Liver (tissue), 9 donors: Measurements from ENCODE around the gene TRIM17. TPM values are rescaled to one million over a fixed set of nuclear protein-coding genes. Genes with fewer than 3 reads are reported as not detected.

Experiments used
- DNase-seq: peaks from one replicate; pipeline ENCODE4 v3.0.0-alpha.2; 2017; ENCODE audit warnings: low spot score
- H3K27ac ChIP-seq, 2 donors: one replicate each; pipeline ENCODE4 v1.7.0; 2013; ENCODE audit warnings: inconsistent platforms in 2 of 2, low read length in 2 of 2, control low read depth in 1 of 2, low read depth in 1 of 2, mild to moderate bottlenecking in 1 of 2
- H3K27me3 ChIP-seq, 4 donors: one replicate each; pipeline versions ENCODE4 v1.6.1 to v1.7.0; 2013; ENCODE audit warnings: low read length in 3 of 4, inconsistent platforms in 1 of 4, mild to moderate bottlenecking in 1 of 4, moderate library complexity in 1 of 4; ENCODE audit not compliant: control insufficient read depth in 4 of 4, insufficient read depth in 4 of 4
- H3K36me3 ChIP-seq, 4 donors: one replicate each; pipeline versions ENCODE4 v1.6.1 to v1.7.0; 2013; ENCODE audit warnings: low read length in 3 of 4, mild to moderate bottlenecking in 3 of 4, low read depth in 1 of 4, moderate library complexity in 1 of 4; ENCODE audit not compliant: control insufficient read depth in 4 of 4, insufficient read depth in 3 of 4
- H3K4me1 ChIP-seq, 4 donors: one replicate each; pipeline versions ENCODE4 v1.6.1 to v1.7.0; 2013; ENCODE audit warnings: low read length in 3 of 4, mild to moderate bottlenecking in 3 of 4, moderate library complexity in 1 of 4; ENCODE audit not compliant: control insufficient read depth in 4 of 4, insufficient read depth in 4 of 4
- H3K4me3 ChIP-seq, 3 donors: one replicate each; pipeline versions ENCODE4 v1.6.1 to v1.7.0; 2013; ENCODE audit warnings: low read length in 3 of 3, control low read depth in 1 of 3, low read depth in 1 of 3, mild to moderate bottlenecking in 1 of 3
- H3K9ac ChIP-seq, 2 donors: one replicate each; pipeline ENCODE4 v1.7.0; 2013; ENCODE audit warnings: low read length in 2 of 2, mild to moderate bottlenecking in 2 of 2, moderate library complexity in 2 of 2, control low read depth in 1 of 2, low read depth in 1 of 2
- H3K9me3 ChIP-seq, 4 donors: one replicate each; pipeline versions ENCODE4 v1.6.1 to v1.7.0; 2013; ENCODE audit warnings: low read length in 3 of 4; ENCODE audit not compliant: control insufficient read depth in 4 of 4
- EGR1 ChIP-seq, 2 donors: IDR thresholded peaks; 2 replicates each; pipeline ENCODE4 v1.6.1; 2016 to 2018; ENCODE audit warnings: antibody characterized with exemption in 2 of 2, low read depth in 2 of 2
- FOXA2 ChIP-seq: IDR thresholded peaks from 2 replicates; pipeline ENCODE4 v1.6.1; 2016; ENCODE audit warnings: antibody characterized with exemption
- MAX ChIP-seq: IDR thresholded peaks from 2 replicates; pipeline ENCODE4 v1.6.1; 2016; ENCODE audit warnings: antibody characterized with exemption
- NR2F2 ChIP-seq: IDR thresholded peaks from 2 replicates; pipeline ENCODE4 v1.6.1; 2016; ENCODE audit warnings: antibody characterized with exemption
- RAD21 ChIP-seq, 2 donors: IDR thresholded peaks; 2 replicates each; pipeline ENCODE4 v1.6.1; 2016; ENCODE audit warnings: antibody characterized with exemption in 2 of 2, mild to moderate bottlenecking in 2 of 2
- RXRA ChIP-seq, 2 donors: IDR thresholded peaks; 2 replicates each; pipeline ENCODE4 v1.6.1; 2017 to 2018; ENCODE audit warnings: antibody characterized with exemption in 2 of 2, mild to moderate bottlenecking in 1 of 2
- SP1 ChIP-seq: IDR thresholded peaks from 2 replicates; pipeline ENCODE4 v1.6.1; 2018; ENCODE audit warnings: antibody characterized with exemption, mild to moderate bottlenecking
- WGBS: extraction: QIAGEN DNeasy Blood & Tissue Kit; methylation state at CpG from one replicate; pipeline ENCODE4 v1.1.7; 2013; 5-methylcytosine and 5-hydroxymethylcytosine counted together
- polyA plus RNA-seq, 2 donors: library from polyadenylated mRNA; stranded (reverse) in 1 of 2; unstranded in 1 of 2; fragments of 200-250 nt in 1 of 2; fragments of >200 nt in 1 of 2; fragmentation: Nextera tagmentation in 1 of 2; extraction: Ambion mirVana in 1 of 2; gene quantifications; one replicate each; pipeline versions ENCODE4 v1.2.1 to v1.2.3, GENCODE V29; 2013 to 2015
- total RNA-seq, 2 donors: library from RNA; depleted of rRNA; stranded (reverse); fragments of >200 nt; gene quantifications; one replicate each; pipeline ENCODE4 v1.2.3, GENCODE V29; 2014
- TF ChIP-seq, protein P1 (sequence below): IDR thresholded peaks from 2 replicates; pipeline ENCODE4 v1.6.1; 2016; ENCODE audit warnings: antibody characterized with exemption
- TF ChIP-seq, protein P2 (sequence below): IDR thresholded peaks from 2 replicates; pipeline ENCODE4 v1.6.1; 2016; ENCODE audit warnings: antibody characterized with exemption
- TF ChIP-seq, protein P3 (sequence below): IDR thresholded peaks from 2 replicates; pipeline ENCODE4 v1.6.1; 2016; ENCODE audit warnings: antibody characterized with exemption, mild to moderate bottlenecking
- TF ChIP-seq, protein P4 (sequence below): fragments of 150-350 bp; IDR thresholded peaks from 2 replicates; pipeline ENCODE4 v1.5.1; 2017; ENCODE audit warnings: improper control_type of control experiment, low read depth, low read length; ENCODE audit not compliant: missing input control
- donor health status: healthy.
- donor health status: healthy.
- donor health status: healthy.
- donor health status: healthy.
- donor health status: healthy.

The TRIM17 gene
- total and polyA plus RNA-seq, 4 donors = 0.08 to 0.49 TPM; not detected in 2

DNA sequence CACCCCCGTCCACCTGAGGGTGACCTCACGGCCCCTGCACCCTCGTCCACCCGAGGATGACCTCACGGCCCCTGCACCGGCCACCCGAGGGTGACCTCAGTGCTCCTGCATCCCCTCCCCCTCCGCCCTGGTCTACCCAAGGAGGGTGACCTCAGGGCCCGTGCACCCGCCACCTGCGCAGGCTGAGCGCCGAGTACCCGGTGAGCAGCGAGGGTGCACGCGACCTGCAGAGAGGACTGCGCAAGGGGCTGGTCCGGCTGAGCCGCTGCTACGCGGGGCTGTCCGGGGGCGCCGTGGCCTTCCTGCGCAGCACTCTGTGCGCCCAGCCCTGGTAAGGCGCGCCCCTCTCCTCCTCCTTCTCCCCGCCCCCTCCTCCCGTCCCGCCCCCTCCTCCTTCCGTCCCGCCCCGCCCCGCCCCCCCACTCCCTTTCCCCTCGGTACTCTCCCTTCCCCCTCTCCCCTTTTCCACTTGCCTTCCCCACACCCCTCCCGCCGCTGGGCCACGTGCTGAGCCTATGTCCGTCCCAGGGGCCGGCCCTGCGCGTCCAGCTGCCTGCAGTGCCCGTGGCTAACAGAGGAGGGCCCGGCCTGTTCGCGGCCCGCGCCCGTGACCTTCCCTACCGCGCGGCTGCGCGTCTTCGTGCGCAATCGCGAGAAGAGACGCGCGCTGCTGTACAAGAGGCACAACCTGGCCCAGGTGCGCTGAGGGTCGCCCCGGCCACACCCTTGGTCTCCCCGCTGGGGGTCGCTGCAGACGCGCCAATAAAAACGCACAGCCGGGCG lies 38.4 kb downstream of the TRIM17 start:
- H3K36me3 ChIP-seq = no peaks in the 10 kb centered on the region
- 6% methylated on average over 69 of the region's 73 CpGs for WGBS
- DNase-seq = peak; percentile 47

DNA sequence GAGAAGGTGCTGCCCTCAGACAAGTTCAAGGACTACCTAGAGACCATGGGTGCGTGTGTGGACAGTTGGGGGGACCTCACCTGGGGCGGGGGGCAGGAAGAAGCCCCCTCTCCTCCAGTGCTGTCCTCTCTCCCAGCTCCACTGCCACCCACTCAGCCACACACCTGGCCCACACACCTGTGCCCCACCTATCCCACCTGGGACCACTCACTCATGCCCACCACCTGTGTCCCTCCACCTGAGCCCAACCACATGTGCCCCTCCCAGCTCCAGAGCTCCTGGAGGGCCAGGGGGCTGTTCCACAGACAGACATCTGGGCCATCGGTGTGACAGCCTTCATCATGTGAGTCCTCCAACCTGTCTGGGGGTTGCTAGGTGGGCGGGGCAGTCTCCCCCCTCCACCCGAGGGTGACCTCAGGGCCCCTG lies 39.0 kb downstream of the TRIM17 start:
- no peak overlapping the region for H3K4me3 ChIP-seq
- H3K9ac ChIP-seq = no peak overlapping the region
- no peaks in the 10 kb centered on the region for H3K36me3 ChIP-seq
- WGBS = 65% methylated on average over 5 of the region's 5 CpGs
- no peak overlapping the region for H3K27ac ChIP-seq
- no peaks in the 10 kb centered on the region for H3K9me3 ChIP-seq
- H3K4me1 ChIP-seq = peaks cover 0 to 14% (median 6%) of the 10 kb centered on the region in 4 donors
- H3K27me3 ChIP-seq = no peaks in the 10 kb centered on the region
- no peak for DNase-seq
- no peak for TF ChIP-seq RAD21 (IDR thresholded peaks at IDR 0.05)
- no peak for TF ChIP-seq FOXA2
- TF ChIP-seq NR2F2 = no peak
- no peak for TF ChIP-seq RXRA (IDR thresholded peaks at IDR 0.05)
- TF ChIP-seq, protein P1, sequence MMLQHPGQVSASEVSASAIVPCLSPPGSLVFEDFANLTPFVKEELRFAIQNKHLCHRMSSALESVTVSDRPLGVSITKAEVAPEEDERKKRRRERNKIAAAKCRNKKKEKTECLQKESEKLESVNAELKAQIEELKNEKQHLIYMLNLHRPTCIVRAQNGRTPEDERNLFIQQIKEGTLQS = no peak
- TF ChIP-seq MAX = no peak
- TF ChIP-seq SP1 = no peak
- TF ChIP-seq EGR1 (IDR thresholded peaks at IDR 0.05; ENCODE audit: low read depth in 2 of 2) = no peak
- TF ChIP-seq, protein P2, sequence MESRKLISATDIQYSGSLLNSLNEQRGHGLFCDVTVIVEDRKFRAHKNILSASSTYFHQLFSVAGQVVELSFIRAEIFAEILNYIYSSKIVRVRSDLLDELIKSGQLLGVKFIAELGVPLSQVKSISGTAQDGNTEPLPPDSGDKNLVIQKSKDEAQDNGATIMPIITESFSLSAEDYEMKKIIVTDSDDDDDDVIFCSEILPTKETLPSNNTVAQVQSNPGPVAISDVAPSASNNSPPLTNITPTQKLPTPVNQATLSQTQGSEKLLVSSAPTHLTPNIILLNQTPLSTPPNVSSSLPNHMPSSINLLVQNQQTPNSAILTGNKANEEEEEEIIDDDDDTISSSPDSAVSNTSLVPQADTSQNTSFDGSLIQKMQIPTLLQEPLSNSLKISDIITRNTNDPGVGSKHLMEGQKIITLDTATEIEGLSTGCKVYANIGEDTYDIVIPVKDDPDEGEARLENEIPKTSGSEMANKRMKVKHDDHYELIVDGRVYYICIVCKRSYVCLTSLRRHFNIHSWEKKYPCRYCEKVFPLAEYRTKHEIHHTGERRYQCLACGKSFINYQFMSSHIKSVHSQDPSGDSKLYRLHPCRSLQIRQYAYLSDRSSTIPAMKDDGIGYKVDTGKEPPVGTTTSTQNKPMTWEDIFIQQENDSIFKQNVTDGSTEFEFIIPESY = no peak
- TF ChIP-seq, protein P3, sequence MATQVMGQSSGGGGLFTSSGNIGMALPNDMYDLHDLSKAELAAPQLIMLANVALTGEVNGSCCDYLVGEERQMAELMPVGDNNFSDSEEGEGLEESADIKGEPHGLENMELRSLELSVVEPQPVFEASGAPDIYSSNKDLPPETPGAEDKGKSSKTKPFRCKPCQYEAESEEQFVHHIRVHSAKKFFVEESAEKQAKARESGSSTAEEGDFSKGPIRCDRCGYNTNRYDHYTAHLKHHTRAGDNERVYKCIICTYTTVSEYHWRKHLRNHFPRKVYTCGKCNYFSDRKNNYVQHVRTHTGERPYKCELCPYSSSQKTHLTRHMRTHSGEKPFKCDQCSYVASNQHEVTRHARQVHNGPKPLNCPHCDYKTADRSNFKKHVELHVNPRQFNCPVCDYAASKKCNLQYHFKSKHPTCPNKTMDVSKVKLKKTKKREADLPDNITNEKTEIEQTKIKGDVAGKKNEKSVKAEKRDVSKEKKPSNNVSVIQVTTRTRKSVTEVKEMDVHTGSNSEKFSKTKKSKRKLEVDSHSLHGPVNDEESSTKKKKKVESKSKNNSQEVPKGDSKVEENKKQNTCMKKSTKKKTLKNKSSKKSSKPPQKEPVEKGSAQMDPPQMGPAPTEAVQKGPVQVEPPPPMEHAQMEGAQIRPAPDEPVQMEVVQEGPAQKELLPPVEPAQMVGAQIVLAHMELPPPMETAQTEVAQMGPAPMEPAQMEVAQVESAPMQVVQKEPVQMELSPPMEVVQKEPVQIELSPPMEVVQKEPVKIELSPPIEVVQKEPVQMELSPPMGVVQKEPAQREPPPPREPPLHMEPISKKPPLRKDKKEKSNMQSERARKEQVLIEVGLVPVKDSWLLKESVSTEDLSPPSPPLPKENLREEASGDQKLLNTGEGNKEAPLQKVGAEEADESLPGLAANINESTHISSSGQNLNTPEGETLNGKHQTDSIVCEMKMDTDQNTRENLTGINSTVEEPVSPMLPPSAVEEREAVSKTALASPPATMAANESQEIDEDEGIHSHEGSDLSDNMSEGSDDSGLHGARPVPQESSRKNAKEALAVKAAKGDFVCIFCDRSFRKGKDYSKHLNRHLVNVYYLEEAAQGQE = no peak
- TF ChIP-seq, protein P4, sequence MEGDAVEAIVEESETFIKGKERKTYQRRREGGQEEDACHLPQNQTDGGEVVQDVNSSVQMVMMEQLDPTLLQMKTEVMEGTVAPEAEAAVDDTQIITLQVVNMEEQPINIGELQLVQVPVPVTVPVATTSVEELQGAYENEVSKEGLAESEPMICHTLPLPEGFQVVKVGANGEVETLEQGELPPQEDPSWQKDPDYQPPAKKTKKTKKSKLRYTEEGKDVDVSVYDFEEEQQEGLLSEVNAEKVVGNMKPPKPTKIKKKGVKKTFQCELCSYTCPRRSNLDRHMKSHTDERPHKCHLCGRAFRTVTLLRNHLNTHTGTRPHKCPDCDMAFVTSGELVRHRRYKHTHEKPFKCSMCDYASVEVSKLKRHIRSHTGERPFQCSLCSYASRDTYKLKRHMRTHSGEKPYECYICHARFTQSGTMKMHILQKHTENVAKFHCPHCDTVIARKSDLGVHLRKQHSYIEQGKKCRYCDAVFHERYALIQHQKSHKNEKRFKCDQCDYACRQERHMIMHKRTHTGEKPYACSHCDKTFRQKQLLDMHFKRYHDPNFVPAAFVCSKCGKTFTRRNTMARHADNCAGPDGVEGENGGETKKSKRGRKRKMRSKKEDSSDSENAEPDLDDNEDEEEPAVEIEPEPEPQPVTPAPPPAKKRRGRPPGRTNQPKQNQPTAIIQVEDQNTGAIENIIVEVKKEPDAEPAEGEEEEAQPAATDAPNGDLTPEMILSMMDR = no peak

More for the DNA sequence above, 38.4 kb downstream of the TRIM17 start:
- Histone ChIP-seq H3K4me1 (peaks cover 0 to 14% (median 6%) of the 10 kb centered on the region in 4 donors), H3K9ac (no peak overlapping the region), H3K9me3 (no peaks in the 10 kb centered on the region), H3K27ac (peak overlapping the region in 1 of 2 donors; percentile 19), H3K4me3 (peak overlapping the region; percentile 54 to 67 (median 54)), H3K27me3 (no peaks in the 10 kb centered on the region)
- TF ChIP-seq RAD21 (IDR thresholded peaks at IDR 0.05) = peak in 1 of 2 donors; percentile 58
- TF ChIP-seq, protein P4 = peak; percentile 35
- TF ChIP-seq, protein P3 = no peak
